GM18502 (cell line): ENCODE measurements around the gene ZNF277.

Experiments used
- ATAC-seq: cut with Tn5 transposase; IDR thresholded peaks from one replicate; pipeline ENCODE4 v1.9.1; 2021; ENCODE audit warnings: mild to moderate bottlenecking; ENCODE audit not compliant: unreplicated experiment, poor library complexity

Gene ZNF277

DNA sequence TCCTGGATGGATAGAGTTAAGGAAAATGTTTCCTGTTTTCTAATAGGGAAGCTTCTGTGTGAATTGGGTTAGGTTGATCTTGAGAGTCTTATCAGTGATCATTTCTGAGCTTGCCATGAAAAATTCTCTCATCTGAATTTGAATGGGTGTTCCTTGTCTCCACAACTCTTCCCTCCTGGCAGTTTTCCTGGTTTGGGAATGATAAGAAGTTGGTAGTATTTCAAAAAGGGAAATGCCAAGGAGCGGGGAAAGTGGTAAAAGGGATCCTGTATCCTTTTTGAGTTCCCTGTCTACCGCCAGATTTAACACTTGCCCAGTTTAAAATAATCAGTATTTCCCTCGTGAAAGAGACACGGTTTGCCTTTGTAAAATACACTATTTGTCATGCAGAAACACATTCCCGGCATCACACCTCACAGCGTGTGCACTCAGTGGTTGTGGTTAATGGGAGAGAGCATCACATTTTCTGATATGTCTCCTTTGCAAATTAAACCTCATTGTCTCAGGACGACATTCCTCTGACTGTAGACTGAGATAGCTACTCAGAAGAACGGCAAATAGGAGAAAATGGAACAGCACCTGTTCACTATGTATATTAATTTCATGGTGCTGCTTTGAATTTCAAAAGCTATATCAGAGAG, 130.6 kb downstream of the ZNF277 start:
- no peak for ATAC-seq

DNA sequence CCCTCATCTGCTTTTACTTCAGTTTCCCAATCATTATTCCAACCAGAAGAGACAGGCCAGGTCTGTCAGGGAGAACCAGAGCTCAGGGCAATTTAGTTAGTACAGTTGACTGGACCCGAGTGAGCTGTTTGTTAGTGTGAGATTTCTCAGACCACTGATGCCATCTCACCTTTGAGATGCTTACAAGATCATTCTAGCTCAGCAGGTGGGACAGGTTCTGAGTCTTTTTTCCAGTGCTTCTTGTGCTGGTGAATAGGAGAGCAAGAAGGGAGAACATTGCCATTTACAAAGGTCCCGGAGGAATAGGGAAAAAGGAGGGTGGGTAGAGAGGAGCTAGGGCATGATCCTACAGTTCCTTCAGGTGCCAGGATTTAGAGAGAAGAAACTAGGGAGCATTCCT, 131.4 kb downstream of the ZNF277 start:
- no peak for ATAC-seq

DNA sequence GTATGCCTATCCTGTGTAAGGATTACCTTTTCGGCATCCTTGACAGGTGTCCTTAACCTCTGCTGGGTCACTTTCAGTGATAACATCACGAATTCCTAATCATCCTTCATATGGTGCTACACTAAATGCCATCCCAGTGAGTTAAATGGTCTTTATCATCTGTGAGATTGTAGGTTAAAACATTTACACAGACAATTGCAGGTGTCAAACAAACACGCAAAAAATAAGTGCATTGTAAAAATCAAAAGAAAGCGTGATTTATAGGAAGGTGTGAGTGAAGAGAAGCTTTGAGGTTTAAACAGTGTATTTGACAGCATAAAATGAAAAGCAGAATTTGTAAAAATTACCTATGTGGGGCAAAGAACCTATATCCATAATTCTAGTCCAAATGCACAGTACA, 132.3 kb downstream of the ZNF277 start:
- ATAC-seq = no peak

DNA sequence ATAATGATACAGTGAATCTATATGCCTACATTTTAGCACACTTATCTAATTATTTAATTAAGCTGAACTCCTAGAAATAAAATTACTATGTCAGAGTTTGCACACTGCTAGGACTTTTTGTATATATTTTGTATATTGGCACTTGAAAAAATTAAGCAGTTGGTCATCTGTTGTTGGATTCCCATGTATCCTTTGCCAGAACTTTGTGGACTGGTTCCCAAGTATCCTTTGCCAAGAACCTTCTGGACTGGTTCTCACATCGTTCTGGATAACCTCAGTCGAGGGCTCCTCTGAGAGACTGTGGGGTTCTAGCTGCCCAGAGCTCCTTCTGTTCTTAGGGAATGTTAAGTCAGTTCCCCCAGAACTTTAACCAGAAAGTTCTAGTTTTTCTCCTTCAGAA, 135.0 kb downstream of the ZNF277 start:
- ATAC-seq = no peak

DNA sequence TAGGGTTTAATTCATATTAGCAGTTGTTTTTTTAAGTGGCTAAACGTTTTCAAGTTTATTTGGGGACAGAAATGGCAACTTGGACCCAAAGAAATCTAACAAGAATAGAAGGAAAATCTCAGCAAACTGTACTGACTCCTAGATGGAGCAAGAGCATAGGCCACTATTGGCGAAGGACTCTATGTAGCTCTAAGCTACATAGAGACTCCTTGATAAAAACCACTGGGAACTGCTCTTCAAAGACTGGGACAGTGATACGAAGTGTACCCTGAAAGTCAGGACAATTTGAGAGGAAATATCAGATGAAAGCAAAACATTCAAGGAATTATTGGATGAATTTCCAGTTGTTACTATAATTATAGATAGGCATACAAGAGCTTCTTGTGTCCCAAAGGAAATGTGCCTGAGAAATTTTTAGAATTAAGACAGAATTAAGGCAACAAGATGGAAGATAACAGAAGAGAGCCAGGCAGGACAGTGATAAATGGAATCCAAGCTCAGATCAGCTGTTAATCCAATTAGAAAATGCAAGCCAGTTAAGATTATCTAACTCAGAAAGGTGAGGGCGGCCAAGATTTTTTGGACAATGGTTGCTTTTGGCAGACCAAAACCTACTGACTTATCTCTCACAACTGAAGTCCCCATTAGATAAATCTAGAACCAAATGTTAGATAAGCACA, 140.0 kb downstream of the ZNF277 start:
- no peak for ATAC-seq

DNA sequence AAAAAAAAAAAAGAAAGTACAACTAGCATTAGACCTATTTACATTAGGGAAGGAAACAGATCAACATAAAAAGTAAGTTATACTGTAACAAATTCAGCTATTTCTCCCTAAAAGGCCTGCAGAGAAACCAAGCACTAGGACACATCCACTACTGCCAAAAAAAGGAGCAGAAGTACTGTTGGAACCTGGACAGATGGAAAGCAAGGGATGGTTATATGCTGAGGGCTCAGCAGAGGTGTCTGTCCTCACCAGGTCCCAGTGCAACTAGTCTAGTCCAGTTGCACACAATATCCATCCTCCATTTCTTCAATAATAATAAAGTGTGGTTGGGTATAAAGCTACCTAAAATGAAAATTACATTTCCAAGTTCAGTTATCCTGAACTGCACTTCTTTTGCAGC, 140.6 kb downstream of the ZNF277 start:
- no peak for ATAC-seq

DNA sequence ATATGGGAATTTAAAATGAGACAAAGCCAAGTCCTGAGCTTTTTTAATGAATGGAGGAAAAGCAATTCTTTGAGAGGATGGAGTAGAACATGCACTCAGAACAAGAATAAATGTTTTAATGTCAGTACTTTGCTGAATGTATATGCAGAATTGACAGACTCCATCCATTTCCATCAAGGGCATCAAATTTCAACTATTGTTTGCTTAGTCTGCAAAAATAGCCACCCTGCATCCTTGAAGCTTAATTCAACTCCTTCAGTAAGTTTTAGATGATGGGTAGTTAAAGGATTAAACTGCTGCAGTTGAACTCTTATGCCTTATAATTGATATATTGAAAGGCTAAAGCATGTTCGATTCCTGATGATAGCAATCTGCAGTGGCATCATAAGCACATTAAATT, 144.1 kb downstream of the ZNF277 start:
- no peak for ATAC-seq

DNA sequence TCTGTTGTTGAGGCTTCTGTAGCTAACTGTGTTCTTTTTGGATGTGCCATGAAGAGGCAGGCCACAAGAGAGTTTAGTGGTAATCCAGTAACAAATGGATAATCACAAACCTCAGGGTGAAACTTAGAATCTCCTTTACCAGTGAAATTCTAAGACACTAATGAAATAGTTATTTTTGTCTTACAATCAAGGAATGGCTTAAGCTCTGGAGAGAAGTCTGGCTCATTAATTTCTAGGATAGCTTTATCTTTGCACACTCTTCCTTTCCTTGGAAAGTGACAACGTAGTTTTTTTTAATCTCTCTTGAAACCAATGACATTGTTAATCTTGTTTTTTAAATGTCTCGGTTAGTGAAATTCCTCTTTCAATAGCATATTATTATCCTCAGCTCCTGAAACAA, 150.1 kb downstream of the ZNF277 start:
- no peak for ATAC-seq

DNA sequence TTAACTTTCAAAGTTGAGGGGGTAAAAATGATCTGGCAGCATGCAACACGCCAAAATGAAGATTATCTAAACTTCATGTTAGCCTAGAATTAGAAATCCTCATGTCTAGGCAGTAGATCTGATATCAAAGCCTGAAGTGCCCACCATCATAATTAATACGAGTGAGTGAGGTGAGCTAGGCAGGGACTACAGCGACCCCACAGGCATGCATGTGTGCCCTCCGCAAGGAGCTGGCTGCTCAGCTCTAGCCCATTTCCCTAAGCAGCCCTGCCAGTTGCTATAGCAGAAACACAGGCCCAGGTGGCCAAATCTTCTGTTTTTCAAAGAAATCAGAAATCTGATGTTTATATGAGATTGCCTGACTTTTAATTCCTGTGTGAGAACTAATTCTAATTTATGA, 150.6 kb downstream of the ZNF277 start:
- ATAC-seq = no peak

DNA sequence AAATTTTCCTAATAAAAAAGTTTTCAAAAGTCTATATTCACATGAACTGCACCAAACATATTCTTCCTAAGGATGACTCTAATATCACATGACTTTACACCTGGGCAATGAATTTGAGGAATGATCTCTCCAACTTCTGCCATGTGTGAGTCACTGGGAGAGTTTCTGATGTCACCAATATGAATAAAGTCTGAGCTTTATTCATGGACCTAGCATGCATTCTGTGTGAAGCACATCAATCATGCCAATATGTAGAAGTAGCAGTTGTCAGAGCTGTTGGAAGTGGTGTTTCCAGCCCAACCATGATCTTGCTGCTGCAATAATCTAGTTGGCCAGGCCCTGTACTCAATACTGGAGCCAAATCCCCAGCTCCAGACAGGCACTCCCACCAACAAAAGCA, 152.0 kb downstream of the ZNF277 start:
- ATAC-seq = no peak

DNA sequence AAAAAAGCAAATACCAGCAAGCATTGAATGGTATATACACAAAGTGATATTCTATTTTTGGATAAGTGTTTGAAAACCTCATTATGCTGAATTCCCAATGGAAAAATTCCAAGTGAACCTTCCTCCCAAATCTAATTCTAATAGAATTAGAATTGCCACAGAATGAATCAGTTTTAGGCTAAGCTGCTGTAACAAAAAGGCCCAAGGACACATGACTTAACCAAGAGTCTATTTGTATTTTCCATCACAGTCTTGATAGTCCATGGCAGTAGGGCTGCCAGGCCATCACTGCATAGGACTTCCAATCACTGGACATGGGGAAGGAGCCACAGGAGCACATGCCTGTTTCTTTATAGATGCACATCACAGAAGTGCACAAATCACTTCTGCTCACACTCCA, 152.6 kb downstream of the ZNF277 start:
- ATAC-seq = no peak

DNA sequence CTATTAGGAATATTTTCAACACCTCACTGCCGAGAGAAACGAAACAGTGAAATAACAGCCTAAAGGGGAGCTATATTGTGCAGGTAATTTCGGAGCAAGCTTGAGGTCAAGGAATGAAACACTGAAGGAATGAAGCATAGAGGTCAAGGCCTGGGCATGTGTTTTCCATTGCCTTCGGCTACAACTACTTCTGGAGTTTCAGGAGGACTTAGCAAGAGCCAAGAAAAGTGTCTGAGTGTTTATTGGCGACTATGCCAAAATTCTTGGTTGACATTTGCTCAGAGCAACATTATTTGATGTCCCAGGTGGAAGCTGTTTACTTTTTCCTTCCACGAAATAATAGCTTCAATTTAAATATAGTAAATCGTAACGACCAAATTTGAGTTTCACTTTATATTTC, 154.2 kb downstream of the ZNF277 start:
- no peak for ATAC-seq

DNA sequence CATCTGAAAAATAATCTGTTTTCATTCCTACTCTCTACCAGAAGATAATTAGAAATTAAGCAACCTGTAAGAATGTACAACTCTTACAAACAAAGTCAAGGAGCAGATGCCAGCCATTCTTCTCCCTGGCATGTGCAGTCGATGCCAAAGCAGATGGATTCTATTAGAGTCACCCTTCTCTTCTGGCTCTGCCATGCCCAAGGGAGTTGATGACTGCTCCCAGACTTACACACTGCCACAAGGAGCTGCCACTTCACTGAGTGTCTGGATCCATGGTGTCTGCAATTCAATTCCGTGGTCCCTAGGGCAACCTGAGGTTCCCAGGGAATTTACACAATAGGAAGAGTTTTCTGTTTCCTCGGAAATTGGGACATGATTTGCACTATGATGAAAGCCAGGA, 154.7 kb downstream of the ZNF277 start:
- no peak for ATAC-seq

DNA sequence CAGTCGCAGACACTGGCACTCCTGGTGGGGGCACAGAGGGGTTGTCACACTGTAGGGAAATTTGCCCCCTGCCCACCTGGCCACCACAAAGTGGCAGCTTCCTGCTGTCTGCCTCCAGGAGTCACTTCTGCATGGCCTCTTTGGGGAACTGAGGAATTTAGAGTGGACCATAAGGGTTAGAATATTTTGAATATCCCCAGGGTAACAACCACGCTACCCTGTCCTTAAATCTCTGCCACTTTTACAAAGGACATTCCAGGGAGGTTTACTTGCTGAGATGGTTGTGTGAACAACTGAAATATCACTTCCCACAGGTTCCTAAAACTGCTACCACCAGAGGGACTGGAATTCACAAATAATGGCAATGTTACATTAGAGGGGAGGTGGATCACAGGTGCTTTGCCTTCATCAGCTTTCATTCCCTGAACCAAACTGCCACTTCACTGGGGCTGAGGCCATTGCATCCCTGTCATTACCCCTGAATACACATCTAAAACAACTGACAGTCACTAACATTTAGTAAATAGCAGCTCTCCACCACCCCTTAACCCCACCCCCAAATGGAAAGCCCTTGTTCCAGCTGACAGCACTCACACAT, 155.7 kb downstream of the ZNF277 start:
- ATAC-seq = no peak

DNA sequence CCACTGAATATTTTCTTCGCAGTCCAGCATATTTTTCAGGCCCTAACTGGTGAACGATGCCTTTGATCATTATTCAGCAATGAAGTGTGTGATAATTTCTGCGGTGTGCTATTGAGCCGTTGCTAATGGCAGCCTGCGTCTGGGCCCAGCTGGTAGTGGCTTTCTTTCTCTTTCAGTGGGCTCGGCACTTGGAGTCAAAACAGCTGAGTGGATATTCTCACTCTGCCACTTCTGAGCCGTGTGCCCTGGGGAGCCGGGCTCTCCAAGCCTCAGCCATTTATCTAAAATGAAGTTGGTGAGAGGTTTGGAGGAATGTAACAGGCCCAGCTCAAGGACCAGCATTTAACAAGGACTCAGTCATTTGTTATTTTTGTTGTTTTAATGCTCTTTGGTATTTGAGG, 156.2 kb downstream of the ZNF277 start:
- ATAC-seq = no peak

DNA sequence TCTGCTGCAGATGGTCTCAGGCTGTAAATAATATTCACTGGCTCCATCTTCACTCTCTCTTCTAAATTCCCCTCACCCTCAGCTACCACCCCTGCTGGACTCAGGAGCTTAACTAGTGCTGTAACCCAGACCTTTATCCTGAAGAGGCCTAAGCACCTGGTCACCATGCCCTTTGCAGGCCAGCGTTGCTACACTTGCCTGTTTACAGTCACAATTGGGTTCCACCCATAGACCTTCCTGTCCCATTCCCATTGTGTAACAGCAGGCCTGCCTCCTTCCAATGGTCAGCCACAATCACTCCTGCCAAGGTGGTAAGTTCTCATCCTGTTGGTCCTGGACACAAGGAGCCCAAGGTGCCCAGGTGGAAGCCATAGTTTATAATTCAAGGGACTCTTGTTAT, 157.9 kb downstream of the ZNF277 start:
- ATAC-seq = no peak

DNA sequence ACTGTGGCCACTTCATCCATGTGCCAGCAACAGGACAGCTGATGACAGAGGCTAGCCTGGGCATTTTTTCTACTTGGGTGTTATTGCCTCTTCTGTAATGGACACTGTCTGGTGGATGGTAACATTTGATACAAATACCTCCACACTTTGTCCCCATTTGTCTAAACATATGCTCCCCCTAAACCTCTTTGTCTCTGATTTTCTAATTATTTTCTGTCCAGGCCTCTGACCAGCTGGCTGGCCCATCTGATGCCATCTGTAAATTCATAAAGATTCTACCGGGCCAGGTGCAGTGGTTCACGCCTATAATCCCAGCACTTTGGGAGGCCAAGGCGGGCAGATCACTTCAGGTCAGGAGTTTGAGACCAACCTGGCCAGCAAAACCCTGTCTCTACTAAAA, 159.1 kb downstream of the ZNF277 start:
- ATAC-seq = no peak

DNA sequence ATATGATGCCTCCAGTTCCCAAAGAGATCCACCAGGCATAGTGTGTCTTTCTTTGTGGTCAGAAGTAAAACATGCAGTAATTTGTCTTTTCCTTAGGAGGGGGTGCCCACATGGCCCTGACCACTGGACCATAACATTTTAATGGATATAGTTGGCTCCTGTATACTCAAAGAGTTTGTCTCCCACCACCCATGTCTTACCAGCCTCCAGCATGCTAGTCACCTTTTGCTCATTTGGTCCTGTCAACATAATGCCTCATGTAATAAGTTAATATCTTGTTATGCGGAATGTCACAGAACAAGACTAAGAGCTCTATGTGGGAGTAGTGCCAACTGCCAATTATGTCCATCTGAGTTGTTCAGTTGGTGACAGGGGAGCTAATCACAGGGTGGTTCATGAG, 160.4 kb downstream of the ZNF277 start:
- ATAC-seq = no peak

DNA sequence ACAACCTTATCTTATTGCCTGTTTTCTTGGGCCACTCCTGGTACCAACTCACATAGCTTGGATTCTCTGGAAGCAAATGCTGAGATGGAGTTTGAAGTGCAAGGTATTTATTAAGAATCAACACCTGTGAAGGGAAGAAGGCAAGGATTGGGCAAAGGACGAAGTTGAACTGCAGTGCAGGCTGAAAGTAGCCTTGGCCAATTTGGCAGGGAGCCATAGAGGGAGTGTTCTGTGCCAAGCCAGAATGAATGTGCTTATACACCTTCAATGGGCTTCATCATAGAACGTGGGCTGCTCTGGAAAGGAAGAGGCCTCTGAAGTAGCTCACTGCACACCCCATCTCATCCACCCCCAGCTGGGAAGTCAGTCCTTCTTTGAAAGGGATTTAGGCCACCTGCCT, 163.9 kb downstream of the ZNF277 start:
- no peak for ATAC-seq

DNA sequence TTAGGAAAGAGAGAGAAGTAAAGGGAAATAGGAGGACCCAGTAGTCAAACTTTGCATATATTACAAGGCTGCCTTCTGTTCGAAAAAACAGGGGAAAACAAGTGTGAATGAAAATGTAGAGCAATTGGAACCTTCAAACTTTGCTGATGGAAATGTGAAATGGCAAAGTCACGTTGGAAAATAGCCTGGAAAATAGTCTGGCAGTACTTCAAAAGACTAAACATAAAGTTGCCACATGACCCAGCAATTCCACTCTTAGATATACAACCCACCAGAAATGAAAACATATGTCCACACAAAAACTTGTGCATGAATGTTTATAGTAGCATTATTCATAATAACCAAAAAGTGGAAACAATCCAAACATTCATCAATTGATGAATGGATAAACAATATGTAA, 165.2 kb downstream of the ZNF277 start:
- no peak for ATAC-seq

DNA sequence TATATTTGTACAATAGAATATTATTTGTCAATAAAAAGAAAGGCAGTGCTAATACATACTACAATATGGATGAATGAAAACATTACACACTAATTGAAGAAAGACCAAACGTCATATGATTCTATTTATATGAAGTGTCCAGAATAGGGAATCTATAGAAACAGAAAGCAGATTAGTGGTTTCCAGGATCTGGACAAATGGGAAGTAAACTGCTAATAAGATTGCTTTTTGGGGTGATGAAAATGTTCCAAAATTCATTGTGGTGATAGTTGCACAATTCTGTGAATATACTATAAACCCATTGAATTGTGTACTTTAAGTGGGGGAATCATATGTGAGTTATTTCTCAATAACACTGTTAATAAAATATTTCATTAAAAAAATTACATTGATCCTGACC, 165.6 kb downstream of the ZNF277 start:
- no peak for ATAC-seq

DNA sequence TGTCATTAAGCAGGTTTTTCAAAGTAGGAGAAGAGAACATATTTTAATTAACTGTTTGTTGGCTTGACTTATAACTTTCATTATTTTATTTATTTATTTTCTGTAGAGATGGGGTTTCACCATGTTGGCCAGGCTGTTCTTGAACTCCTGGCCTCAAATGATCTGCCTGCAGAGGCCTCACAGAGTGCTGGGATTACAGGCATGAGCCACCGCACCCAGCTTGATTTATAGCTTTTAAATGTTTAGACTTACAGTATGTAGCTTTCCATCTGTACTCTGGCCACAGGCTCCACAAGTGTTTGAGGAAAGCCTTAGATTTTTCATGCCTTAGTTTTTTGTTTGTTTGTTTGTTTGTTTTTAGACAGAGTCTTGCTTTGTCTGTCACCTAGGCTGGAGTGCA, 171.1 kb downstream of the ZNF277 start:
- no peak for ATAC-seq
